NCI-H2227 (cell line): ENCODE data around the gene SV2B.
"Not testable (repeated sequence)": the region's sequence is repeated elsewhere in the genome, so short reads cannot be mapped to it uniquely, and the experiment has no call there.

Source experiments
- DNase-seq: peaks from one replicate; lab custom pipeline; 2025; ENCODE audit not compliant: unreplicated experiment; lab: John Stamatoyannopoulos, UW

SV2B gene

DNA sequence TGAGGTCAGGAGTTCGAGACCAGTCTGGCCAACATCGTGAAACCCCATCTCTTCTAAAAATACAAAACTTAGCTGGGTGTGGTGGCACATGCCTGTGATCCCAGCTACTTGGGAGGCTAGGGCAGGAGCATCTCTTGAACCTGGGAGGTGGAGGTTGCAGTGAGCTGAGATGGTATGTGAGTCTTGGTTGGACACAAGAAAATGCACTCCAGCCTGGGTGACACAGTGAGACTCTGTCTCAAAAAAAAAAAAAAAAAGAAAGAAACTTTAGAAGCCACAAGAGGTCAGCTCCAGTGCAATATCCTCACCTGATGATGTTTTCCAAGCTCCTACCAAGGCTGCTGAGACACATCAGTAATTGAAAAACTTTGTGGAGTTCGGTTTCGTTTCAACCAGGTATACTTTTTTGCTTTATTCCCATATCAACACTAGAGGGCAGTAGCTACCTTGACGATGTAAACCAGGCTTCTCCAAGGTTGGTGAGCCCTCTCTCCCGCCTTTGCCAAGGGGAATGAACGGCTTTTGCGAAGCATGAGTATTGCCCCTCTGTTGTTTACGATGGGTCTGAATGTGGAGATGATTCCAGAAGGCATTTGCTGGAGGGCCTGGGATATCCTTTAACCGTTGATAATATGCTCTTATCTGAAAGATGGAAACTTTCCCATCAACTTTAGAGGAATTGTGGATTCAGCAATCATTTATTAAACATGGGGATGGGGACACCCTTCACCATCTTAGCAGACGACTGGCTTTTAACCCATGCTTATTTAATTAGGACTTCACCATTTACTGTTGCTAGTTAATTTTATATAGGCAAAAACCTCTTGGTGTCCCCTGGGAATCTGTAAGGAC is 202.8 kb downstream of the SV2B start:
- peak; percentile 82 for DNase-seq

DNA sequence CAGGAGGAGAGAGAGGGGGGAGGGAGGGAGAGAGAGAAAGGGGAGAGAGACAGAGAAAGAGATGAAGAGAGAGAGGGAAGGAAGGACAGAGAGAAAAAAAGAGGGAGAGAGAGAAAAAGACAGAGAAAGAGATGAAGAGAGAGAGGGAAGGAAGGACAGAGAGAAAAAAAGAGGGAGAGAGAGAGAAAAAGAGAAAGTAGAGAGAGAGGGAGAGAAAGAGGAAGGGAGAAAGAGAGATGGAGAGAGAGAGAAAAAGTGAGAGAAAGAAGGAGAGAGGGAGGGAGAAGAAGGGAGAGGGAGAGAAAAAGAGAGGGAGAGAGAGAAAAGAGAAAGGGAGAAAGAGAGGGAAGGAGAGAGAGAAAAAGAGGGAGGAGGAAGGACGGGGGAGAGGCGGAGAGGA is 204.2 kb downstream of the SV2B start:
- DNase-seq = no peak

DNA sequence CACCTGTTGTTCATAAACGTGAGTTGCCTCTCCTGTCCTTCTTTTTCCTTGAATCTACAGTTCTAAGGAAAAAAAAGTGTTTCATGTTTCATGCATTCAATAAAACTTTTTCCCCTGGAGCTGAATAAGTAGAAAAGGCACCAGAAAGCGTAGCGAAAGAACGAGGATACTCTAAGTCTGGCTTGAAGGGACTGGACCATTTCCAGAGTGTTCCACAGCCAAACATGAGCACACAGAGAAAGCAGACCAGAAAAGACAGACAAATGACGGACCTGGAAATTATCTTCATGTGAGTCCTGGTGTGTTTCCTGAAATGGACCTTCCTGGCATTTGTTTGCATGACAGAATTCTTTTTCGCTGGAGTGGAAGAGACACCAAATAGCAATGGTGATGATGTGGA is 204.7 kb downstream of the SV2B start:
- no peak for DNase-seq

DNA sequence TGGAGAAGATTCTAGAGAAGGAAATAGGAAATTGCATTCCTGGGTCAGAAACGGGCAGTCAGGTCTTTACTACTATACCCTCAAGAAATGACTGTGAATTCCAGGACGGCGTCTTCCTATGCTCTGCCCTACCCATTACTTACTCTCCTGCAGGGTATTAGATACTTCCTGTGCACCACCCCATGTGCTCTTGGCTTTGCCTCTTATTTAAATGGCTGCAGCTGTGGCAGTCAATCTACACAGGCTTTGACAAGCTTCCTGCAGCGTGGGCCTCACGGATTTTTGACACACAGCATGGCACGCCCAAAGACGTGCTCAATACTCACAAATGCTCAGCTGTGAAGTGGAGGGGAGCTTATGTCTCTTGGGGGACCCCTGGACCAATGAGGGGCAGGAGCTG is 206.1 kb downstream of the SV2B start:
- no peak for DNase-seq

DNA sequence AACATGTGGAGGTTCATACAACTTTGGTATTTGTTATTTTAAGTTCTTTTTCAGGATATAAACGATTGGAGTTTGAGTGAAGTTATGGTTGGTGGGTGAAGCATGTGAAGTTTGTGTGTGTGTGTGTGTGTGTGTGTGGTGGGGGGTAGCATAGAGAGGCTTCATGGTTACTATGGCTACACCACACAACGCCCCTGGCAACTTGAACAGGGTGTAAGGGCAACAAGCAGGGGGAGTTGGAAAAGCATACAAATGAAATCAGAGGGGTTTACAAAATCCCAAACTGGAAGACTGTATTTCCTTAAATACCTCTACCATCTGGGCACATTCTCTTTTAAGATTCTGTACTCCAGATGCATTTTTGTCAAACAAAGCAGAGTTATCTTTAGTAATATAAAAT is 207.5 kb downstream of the SV2B start:
- no peak for DNase-seq

DNA sequence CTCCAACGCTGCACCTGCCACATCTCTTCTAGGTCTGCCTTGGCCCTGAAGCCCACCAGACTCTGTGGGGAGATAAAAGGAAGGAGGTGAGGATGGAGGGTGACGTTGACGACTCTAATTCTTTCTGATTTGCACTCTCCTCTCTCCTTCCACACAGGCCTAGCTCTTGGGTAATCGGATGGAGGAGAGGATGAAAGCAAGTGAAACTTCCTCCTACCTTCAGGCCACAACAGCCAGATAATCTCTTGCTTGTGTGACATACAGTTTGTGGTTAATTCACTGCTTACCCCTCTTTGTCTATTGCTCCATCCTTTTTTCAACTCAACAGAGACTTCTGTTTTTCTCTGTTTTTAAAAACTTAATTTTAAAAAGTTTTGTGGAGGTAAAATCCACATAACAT is 208.1 kb downstream of the SV2B start:
- DNase-seq = no peak

DNA sequence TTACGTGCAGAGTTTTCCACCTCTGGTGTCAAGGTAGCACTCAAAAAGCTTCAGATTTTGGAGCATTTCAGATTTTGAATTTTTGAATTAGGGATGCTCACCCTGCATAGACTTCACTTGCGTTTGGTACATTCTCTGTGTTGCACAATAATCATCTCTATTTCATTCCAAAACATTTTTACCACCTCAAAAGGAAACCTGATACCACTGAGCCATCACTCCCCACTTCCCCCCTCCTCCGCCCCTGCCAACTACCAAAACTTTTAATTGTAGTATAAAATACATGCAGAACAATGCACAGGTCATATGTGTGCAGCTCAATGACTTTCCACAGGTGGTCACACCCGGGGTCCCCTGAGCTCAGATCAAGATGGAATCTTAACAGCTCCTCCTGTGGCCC is 208.8 kb downstream of the SV2B start:
- no peak for DNase-seq

DNA sequence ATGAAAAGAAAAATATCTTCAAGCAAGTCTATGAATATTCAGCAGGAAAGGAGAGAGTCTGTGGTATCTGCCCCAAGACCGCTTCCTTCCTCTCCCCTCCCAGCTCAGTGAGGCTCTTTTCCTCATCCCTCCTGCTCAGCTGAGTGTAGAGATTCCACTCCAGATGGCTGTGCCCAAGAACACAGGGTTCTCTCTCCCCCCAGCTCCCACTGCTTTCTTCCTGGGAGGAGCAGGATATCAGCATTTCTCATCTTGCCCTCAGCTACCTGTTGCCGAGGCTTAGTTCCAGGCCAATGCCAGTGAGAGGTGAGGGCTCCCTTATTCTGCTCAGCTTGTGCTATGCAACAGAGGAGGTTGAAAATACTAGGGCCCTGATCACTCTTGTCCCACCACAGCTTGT is 211.9 kb downstream of the SV2B start:
- no peak for DNase-seq

DNA sequence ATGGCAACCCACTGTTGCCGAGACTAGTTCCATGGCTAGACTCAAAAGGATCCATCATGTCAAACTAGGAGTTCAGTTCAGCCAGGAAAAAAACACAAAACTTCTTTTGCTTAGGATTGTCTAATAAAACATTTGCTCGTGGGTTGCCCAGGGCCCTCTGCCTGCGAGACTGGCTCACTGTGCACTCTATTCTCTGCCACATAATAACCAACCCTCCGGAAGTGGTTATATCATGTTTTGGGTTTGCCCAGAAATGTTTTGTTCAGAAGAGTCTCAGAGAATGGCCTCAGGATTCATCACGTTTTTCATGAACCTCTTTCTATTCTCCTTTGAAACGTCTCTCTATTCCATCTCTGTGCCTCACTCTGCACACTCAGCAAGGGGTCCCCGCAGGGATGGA is 216.1 kb downstream of the SV2B start:
- DNase-seq = no peak

DNA sequence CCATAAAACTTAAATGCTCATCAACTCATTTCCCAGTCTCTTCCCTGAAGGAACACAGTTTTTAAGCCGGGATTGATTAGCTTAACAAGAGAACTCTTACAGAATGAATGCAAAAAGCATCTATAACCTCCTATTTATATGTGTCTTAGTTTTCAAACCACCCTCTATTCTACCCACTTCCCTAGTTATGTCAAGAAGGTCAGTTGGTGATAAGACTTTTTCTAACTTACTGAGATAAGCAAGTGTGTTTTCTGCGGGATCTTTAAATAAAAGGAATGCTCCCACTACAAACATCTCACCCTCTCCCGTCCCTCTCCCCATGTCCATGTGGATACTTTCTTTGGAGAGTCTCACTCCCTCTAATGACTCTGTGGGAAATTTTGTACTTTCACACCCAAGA is 218.5 kb downstream of the SV2B start:
- no peak for DNase-seq

DNA sequence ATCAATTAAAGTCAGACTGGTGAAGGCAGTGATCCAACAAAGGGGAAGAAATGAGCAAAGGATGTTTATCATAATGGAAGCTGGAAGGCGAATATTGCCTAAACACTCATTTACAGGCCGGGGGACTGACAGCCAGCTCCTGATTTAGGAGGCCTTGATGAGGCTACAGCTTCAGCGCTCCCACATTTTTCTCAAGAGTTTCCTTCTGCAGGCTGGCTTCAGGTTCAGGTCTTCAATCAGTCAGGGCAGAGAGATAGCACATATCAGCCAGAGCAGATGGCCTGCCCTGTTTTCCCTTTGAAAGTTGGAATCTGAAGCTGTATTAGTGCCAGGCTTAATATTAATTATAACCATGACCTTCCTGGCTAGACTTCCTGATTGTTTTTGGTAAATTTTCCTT is 218.9 kb downstream of the SV2B start:
- no peak for DNase-seq

DNA sequence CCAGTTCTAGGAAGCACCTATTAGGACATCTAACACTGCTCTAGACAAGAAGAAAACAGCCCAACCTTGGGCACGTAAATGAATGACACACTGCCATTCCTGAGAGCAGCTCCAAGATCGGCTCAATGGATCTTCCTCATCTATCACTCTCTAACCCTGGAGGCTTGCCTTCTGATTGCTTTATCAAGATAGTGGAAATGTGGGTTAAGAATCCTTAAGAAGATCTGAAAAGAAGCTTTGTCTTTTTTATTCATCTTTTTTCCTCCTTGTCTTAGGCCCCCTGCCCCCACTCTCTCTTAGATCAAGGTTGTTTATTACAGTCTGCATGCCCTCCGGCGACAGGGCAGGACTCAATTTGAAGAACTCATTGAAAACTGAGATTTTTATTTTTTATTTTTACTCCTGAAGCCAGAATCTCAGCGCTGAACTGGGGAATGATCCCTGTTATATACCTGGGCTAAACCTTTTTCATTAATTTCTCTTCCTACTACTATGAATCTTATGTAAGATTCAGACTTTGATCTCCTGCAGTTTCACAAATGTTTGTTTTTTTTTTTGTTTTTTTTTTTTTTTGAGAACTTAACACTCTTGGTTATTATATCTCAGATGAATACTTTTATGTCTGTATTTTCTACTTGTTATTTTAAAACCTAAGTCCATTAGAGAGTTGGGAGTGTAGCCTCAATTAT is 219.5 kb downstream of the SV2B start:
- peak; percentile 30 for DNase-seq

DNA sequence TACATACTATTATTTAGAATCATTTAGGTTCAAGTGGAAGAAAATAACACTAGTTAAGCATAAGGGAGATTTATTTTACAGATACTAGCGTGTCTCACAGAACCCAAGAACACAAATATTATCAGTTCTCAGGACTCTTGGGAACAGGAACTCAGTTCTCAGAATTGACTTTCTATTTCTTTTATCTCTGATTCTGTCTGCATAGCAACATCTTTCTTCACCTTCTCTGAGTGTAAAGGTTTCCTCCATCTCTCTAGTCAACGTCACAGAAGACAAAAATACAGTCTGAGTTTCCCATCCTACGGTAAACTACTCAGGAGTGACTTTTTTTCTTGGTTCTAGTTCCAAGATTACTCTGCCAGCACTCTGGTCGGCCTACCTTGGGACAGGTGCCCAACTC is 220.0 kb downstream of the SV2B start:
- DNase-seq = peak; percentile 50

DNA sequence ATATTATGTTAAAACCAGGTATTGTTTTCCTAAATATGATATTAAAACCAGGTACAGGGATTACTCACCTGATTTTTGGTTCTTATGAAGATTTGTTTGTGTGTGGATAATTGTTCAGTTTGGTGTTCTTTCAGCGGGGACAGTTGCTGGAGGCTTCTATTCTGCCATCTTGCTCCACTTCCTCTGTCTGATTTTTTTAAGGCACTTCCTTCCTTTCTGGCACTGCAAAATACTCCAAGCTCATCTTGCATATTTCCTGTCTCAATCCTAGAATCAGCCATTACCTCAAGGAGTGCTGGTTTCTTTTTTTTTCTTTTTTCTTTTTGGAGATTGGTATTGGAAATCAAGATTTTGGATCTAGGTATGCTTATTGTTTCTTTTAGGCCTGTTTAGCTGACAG is 229.9 kb downstream of the SV2B start:
- DNase-seq = no peak

DNA sequence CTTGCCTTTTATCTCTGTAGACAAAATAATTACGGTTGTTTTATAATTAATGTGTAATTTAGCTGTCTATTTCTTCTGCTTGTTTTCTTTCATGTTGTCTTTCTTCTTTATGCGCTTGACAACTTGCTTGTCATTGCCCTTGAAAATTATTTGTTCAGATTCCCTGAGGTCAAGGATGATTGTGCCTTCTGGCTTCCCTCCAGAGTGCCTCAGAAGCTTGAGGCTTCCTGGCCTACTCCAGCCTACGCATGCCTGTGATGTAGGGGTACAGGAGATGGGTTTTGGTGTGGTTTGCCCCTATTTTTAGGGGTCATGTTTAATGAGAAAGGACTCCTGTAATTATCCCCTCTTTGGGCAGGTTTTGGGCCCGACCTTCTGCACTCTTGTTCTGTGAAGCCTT is 231.5 kb downstream of the SV2B start:
- DNase-seq = peak; percentile 76

DNA sequence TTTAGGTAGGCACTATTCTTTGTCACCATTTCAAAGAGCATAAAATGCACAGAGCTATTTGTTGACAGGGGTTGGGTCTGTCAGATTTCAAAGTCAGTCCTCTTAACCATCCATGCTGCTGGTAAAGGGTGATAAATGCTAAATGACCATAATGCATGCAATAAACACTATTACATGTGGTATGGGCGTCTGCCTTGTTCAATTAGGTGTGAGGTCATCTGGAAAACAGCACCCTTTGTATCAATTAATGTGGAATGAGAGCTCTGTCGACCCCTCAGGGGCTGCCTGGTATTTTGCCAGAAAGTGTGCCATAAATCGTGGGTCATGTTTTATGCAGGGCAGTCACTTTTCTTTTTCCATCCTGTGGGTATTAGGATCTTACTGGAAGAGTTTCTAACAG is 235.6 kb downstream of the SV2B start:
- no peak for DNase-seq

DNA sequence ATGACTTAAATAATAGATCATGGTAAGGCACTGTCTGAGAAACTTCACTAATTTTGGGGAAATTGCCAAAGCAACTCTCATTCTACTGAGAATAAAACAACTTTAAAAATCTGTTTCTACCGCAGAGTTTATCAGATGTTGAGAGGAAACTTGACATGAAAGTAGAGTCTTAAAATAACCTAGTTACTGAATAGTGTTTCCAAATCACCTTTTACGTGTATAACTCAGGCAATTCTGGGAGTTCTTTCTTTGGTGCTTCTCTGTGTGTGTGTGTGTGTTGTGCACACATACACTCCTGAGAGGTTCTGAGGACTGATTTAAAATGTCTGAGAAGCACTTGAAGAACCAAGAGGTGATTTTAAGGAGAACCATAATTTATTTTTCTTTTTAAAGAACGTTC is 236.6 kb downstream of the SV2B start:
- DNase-seq = peak; percentile 8

DNA sequence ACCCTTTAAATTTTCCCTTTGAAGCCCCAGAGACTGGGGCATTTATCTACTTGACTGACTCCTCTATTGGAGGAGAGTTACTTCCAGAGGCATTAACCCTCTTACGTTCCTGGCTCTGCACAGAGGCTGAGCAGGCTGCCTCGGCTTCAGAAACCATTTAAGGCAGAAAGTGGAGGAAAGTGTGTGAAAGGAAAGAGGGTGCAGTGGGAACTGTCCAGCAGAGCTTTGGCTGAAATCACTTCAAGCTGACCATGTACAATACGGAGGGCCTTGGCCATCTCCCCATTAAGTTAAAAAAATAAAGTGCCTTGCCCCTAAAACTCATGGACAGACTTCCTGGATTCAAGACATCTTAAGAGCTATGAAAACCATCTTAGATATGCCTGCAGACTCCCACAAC is 238.7 kb downstream of the SV2B start:
- no peak for DNase-seq

DNA sequence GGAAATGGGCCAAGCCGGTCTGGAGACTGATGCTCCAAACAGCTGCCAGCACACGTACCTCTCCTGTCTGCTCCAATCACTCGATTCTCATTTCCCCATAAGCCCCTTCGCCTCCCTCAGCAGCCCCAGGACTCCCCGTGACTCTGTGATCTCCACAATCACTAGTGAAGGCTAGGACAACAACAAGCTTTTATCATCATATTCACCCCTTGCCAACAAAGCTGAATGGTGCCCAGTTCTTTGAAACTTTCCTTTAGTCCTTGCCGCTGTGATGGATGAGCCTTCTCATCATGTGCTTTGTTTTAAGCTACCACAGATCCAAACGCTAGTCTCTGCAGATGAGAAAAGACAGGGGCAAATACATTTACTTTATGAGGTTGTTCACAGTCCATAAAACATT is 242.0 kb downstream of the SV2B start:
- no peak for DNase-seq

DNA sequence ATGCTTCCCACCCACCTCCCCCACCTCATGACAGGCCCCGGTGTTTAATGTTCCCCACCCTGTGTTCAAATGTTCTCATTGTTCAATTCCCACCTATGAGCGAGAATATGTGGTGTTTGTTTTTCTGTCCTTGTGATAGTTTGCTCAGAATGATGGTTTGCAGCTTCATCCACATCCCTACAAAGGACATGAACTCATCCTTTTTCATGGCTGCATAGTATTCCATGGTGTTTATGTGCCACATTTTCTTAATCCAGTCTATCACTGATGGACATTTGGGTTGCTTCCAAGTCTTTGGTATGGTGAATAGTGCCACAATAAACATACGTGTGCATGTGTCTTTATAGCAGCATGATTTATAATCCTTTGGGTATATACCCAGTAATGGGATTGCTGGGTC is 244.9 kb downstream of the SV2B start:
- DNase-seq = not testable (repeated sequence)

DNA sequence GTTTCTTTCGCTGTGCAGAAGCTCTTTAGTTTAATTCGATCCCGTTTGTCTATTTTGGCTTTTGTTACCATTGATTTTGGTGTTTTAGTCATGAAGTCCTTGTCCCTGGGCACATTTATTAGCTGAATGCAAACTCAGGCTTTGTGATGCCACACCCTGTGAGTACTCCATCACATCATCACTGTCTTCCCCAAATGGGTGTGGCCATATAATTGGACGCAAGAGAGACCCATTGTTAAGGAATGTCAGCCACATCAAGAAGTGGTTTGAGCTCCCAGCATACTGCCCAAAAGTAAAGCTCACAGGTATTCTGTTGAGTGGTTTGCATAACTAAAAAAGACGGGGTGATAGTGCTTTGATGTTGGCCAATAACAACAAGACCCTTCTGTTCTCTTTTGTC is 245.7 kb downstream of the SV2B start:
- DNase-seq = no peak

DNA sequence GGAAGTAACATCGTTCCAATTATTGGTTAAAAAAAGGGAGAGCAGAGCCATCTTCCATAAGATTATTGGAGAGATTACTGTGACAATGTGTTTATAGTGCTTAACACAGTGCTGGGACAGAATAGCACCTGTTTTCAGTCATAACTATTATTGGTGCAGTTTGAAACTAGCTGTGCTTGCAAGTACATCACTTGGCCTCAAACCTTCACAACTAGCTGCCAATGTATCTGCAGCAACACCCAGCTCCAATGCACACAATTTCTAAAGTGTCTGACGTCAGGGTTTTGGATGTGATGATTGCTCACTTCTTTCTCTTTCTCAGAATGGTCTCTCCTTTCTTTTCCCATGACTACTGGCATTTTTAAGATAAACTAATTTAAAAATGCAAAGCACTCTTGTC is 246.2 kb downstream of the SV2B start:
- DNase-seq = no peak
